ENCODE data around the gene SLC38A3.
A peak's percentile ranks its signal among the peaks of the same experiment; 100 is the strongest.

GRCh38 chr3:50242851-50243542 is 37.9 kb downstream of the SLC38A3 start:
- peak; percentile 13; the same call in 1 of the 2 replicates for TF ChIP-seq CTCF (IDR thresholded peaks at IDR 0.05; ENCODE audit: low read depth, low read length)
- TF ChIP-seq EZH2phosphoT487 (IDR thresholded peaks at IDR 0.05; ENCODE audit: low read depth): no peak

Data from OCI-LY3 (cell line).